PFSK-1 (cell line): ENCODE results near the gene CACNA1C.

Experiments used
- FOXP2 ChIP-seq: optimal IDR thresholded peaks from 2 replicates; pipeline ENCODE3; 2011; ENCODE audit warnings: borderline replicate concordance, control low read depth, inconsistent platforms; ENCODE audit not compliant: insufficient read depth; ENCODE audit errors: extremely low read length, extremely low read depth
- POLR2AphosphoS5 ChIP-seq: IDR thresholded peaks from 2 replicates; pipeline ENCODE4 v1.6.1; 2012; ENCODE audit warnings: low read depth, mild to moderate bottlenecking, control low read depth, low read length, moderate library complexity
- REST ChIP-seq, 2 experiments: IDR thresholded peaks; 2 replicates each; pipeline versions ENCODE4 v1.6.1 to v1.8.0; 2011 to 2012; ENCODE audit warnings: low read depth in 2 of 2, low read length in 2 of 2, control low read depth in 1 of 2, inconsistent platforms in 1 of 2, mild to moderate bottlenecking in 1 of 2, moderate library complexity in 1 of 2; ENCODE audit not compliant: insufficient read depth in 1 of 2
- SIN3A ChIP-seq: IDR thresholded peaks from 2 replicates; pipeline ENCODE4 v1.6.1; 2012; ENCODE audit warnings: mild to moderate bottlenecking, low read length, moderate library complexity, borderline replicate concordance; ENCODE audit not compliant: insufficient read depth
- TAF1 ChIP-seq: IDR thresholded peaks from 2 replicates; pipeline ENCODE4 v1.6.1; 2012; ENCODE audit warnings: low read length, control low read depth, borderline replicate concordance; ENCODE audit not compliant: insufficient read depth

- no peak for TF ChIP-seq POLR2AphosphoS5
- TF ChIP-seq TAF1 = no peak
- no peak for TF ChIP-seq REST (IDR thresholded peaks at IDR 0.05; ENCODE audit: insufficient read depth in 1 of 2, low read depth in 2 of 2, low read length in 2 of 2)
- TF ChIP-seq SIN3A = no peak
- TF ChIP-seq FOXP2 = no peak
Measured at GRCh38 chr12:2457933-2458414, 405.2 kb downstream of the CACNA1C start.
